GM18517 (cell line): ENCODE measurements around the gene RRM1.
"Not testable (repeated sequence)": the region's sequence is repeated elsewhere in the genome, so short reads cannot be mapped to it uniquely, and the experiment has no call there.

Experiments
- ATAC-seq: cut with Tn5 transposase; IDR thresholded peaks from one replicate; pipeline ENCODE4 v1.9.1; 2021; ENCODE audit warnings: mild to moderate bottlenecking, moderate library complexity; ENCODE audit not compliant: unreplicated experiment

RRM1 gene

DNA sequence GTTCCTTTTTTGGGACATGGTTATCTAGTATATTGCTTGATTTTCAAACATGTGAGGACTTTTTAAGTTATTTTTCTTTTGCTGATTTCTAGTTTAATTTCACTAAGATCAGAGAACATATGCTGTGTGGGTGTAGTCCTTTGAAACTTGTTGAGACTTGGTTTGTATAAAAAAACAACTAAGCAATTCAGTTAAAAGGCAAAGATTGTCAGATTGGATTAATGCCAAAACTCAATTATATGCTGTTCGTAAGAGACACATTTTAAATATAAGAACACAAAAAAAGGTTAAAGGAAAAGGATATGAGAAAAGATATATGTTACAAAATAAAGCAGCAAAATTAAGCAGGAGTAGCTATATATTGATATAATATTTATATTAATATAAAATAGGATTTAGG is 17.8 kb upstream of the RRM1 start:
- no peak for ATAC-seq

DNA sequence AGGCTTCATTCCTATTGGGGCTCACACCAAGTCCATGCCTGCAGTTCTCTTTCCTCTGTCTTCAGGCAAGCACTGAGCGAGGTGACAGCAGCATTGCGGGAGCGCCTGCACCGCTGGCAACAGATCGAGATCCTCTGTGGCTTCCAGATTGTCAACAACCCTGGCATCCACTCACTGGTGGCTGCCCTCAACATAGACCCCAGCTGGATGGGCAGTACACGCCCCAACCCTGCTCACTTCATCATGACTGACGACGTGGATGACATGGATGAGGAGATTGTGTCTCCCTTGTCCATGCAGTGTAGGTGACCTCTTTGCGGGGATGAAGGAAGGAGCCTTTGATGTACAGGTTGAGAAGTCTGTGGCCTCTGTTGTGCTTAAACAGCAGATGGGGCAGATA is 11.4 kb upstream of the RRM1 start:
- no peak for ATAC-seq

DNA sequence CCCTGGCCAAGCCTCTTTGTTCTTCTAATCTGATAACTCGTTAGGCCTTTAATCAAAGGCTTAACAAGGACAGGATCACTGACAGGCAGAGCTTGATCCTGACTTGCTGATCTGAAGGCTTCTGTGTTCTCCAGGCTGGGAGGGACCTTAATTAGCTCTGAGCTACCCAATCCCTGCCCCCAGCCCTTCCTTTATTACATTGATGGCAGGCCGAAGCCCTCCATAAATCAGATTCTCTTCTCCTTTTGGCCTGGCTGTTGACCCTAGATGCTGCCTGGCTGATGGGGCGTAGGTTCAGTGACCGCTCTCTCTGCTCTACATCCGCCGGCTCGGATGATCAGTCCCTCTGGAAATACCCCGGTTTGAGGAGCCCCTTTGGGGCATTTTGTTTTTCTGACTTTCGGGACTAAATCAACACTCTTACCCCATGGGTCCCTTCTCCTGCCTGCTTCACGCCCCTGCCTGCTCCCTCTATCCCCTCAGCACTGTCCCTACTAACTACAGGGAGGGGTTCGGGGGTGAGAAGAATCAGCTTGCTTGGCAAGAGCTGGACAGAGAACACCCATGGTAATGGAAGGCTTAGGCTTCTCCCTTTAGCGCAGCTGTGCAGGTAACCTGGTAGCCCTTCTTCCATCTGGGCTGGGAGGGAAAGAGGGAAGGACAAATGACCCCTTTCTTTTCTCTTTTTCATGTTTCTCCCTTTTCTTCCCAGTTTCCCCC is 10.0 kb upstream of the RRM1 start:
- ATAC-seq, result no peak

DNA sequence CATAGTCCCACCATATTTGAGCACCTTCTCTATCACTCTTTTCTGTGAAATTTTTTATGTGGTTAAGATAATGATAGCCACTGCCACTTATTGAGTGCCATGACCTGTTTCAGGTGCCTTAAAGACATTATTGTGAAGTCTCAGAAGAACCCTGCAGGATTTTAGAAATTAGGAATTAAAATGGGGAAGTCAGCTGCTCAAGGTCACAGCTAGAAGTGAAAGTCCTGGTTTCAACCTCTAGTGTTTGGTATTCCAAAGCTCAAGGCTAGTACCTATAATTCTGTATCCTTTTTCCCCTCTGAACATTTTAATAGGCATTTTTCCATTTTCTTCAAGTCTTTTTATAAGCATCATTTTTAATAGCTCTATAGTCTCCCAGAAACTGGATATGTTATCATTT is 9.0 kb upstream of the RRM1 start:
- no peak for ATAC-seq

DNA sequence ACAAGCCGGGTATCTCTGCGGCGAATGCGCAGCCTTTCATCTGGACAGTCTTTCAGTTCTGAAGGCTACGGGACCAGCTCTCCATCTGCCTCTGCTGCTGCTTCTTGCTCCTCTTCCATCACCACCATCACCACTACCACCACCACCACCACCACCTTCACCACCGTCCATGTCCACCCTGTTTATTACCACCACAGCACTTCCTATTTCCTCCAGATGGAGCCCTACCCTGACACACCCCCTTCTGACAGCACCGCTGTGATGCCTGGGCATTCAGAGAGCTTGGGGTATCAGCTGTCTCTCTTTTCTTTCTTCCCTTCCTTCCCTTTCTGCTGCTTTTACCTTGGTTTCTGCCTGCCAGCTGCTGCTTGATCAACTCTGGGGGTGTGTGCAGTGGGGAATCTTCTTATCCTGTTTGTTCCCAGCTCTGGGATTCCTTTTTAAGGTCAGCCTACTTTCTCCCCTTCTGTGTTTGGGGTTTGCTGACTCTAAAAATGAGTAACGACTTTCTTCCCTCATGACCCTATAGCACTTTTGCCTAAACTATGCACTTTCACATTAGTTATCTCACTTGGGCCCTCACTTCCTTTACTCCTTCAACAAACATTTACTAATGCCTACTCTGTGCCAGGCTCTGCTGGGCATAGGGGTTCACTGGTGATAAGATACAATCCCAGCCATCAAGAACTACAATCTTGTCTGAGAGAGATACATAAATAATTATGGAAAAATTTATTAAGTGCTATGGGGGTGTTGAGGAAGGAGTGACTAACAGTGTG is 7.8 kb upstream of the RRM1 start:
- no peak for ATAC-seq

DNA sequence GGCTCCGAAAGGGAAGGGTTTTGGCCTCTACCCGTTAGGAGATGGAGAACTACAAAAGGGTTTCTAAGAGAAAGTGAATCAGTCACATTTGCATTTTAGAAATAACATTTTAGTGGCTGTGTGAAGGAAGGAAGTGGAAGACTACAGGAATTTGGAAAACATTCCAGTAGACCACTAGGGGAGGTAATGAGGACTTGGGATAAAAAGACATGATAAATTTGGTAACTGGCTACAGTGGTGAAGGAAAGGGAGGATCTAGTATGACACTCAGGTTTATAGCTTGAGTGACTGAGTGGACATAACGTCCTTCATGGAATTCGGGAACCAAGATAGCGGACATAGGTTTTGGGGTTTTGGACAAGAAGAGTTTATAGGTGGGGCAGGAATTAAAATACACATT is 7.0 kb upstream of the RRM1 start:
- no peak for ATAC-seq

DNA sequence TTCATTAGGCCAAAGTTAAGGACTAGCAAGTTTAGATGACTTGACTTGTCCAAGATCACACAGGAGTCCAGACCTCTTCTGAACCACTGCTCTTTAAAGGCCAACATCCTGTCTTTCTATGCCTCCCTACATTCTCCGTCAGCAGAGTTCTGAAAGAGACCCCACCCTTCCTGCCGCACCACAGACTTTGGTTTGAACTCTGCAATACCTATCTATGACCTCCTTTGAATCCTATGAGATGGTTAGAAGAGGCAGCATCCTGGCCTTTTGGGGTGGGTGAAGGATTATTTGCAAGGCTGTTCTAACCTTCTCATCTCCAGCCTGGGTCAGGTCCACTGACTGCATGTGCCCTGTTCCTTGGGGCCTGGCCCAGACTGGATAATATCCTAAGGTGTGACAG is 4.3 kb upstream of the RRM1 start:
- no peak for ATAC-seq

DNA sequence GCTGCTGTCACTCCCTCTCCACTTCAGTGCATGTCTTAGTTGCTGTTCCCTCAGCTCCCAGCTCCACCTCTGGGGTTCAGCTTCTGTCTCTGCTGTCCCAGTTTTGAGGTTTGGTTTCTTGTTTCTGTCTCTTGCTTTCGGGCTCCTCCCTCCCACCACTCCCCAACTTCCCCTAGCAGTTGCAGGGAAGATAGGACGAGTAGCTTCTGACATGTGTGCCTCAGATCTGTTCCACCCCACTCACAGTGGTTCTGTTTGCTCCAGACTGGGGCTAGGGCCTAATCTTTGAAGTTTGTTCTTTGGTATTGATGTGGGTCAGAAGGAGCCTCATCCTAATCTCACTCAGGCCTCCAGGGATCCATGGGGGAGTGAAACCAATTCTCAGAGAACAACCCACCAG is 2.6 kb upstream of the RRM1 start:
- ATAC-seq, result no peak

DNA sequence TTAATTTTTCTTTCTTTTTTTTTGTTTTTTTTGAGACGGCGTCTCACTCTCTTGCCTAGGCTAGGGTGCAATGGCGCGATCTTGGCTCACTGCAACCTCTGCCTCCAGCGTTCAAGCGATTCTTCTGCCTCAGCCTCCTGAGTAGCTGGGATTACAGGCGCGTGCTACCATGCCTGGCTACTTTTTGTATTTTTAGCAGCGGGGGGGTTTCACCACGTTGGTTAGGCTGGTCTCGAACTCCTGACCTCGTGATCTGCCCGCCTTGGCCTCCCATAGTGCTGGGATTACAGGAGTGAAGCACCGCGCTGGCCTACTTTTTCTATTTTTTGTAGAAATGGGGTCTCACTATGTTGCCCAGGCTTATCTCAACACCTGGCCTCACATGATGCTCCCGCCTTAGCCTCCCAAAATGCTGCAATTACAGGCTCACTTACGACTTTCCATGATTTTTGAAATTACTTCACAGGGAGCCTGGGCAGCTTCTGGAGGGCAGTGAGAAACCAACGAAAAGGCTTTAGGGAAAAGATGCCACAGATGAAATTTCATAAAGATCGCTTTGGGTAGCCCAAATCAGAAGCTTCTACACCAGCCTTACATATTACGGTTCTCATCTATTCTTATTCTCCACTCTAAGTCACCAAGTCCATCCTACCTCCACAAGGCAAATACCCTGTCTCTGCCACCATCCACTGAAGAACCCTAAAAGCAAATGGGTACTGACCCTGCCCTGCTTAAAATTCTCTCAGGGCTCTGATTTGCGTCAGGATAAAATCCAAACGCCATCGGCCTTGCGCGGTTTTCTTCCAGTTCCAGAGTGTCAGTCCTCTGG is 866 bp upstream of the RRM1 start:
- no peak for ATAC-seq

DNA sequence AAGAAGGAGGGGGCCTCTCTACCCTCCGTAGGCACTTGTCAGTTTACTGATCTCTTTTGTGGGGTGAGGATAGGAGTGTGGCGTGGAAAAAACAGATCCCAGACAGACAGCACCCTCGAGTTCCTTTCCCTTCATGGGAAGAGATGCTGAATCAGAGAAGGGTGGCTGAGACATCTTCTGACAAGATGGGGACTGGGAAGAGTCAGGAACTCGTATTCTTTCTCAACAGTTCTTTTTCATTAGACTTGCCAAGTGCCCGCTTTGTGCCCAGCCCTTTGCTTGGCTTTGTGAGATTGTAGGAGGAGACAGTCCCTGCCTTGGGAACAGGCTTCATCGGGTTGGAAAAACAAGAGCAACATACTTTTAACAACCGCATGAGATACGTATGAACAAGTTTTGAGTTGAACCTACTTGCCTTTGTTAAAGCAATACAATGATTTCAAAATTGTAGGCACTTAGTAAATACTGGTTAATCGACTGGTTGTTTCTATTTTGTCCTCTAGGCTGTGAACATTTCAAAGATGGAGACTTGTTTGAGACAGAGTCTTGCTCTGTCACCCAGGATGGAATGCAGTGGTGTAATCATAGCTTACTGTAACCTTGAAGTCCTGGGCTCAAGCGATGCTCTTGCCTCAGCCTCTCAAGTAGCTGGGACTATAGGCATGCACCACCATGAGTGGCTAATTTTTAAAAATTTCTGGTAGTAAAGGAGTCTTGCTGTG is 1.1 kb downstream of the RRM1 start:
- no peak for ATAC-seq

DNA sequence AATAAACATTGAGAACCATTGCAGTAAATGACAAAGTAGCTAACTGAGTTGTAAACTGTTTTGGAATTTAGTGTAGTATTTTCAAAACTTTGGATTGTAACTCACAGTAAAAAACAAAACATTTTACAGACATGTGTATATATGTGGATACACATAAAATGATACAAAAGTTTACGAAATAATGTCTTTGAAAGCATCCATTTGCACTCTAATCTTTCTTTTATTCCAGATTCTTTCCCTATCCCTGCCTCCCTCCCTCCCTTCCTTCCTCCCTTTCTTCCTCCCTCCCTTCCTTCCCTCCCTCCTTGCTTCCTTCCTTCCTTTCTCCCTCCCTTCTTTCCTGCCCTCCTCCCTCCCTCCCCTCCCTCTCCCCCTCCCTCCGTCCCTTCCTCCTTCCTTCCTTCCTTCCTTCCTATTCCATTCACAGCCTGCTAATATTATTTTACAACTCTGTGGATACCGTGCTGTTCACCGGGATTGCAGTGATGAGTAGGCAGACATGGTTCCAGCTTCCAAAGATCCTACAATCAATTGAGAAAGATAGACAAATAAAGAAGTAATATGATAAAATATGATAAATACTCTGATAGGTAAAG is 3.5 kb downstream of the RRM1 start:
- ATAC-seq, result no peak

DNA sequence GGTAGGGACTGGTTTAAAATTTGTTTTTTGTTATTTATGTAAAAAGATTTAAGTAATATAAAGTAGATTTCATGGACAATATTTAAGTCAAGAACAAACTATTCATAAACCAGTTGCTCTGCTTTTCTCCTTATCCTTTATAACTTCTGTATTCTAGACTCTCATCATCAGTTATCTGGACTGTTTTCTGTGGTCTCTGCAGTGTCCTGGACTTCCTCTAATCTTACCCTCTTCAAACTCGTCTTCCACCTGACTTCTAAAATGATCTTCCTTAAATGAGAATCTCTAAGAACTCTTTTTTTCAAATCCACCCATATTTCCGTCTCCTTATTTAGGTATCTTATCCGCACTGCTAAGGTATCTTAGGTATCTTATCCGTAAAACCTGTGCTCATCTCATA is 8.1 kb downstream of the RRM1 start:
- ATAC-seq, result no peak

DNA sequence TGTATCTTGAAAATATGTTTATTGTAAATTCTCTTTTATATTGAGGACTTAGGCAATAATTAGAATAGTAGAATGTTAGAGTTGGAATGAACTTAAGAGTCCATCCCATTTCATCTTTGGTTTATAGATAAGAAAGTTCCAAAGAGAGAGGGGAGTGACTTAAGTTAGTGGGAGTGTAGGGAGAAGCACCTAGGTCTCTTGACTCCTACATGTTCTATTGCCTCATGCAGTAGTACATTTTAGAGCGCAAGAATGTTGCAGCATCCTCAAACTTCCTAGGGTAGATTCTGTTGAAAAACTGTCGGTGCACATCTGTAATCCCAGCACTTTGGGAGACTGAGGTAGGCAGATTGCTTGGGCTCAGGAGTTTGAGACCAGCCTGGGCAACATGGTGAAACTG is 8.7 kb downstream of the RRM1 start:
- no peak for ATAC-seq

DNA sequence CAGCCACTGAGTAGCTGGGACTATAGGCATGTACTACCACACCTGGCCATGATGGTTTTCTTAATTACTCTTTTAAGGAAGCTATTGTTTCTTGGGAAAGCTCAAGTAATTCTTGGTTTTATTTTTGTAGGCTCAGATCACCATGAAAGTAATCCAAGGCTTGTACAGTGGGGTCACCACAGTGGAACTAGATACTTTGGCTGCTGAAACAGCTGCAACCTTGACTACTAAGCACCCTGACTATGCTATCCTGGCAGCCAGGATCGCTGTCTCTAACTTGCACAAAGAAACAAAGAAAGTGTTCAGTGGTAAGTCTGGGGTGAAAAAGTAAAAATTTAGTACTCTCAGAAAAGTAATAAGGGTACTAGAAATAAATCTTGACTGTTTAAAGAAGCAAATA is 11.3 kb downstream of the RRM1 start:
- no peak for ATAC-seq

DNA sequence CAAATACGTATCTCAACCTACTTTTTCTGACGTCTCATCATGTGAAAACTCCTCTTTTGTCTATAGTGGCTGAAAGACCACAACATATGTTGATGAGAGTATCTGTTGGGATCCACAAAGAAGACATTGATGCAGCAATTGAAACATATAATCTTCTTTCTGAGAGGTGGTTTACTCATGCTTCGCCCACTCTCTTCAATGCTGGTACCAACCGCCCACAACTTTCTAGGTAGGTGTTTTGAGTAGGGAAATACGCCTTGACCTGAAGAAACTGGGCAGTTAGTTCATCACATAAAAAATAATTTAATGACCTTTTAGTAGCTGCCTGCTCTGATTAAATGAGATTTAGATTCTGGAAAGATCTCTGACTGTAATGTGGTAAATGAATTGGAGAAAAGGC is 17.2 kb downstream of the RRM1 start:
- ATAC-seq, result no peak

DNA sequence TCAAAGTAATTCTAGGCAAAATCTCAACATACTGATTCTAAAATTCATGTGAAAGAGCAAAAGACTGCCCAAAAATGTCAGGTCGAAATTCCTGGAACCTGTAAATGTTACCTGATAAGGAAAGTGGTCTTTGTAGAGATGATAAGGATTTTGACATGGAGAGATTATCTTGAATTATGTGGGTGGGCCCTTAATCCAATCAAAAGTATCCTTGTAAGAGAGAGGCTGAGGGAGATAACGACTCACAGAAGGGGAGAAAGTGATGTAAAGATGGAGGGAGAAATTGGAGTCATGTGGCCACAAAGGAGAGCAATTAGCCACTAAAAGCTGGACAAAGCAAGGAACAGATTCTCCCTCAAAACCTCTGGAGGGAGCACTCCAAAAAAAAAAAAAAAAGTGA is 20.5 kb downstream of the RRM1 start:
- ATAC-seq, result no peak

DNA sequence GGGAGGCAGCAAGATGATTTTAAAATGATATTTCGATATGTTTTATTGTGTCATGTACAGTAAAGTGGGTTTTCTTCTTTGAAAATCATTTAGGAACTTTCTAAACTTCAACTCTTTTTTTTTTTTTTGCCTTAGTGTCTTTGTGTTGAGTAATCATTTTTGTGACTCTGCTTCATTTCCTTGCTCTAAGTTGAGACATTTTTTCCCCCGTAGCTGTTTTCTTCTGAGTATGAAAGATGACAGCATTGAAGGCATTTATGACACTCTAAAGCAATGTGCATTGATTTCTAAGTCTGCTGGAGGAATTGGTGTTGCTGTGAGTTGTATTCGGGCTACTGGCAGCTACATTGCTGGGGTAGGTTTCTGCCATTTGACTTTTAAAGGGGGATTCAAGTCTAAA is 23.5 kb downstream of the RRM1 start:
- ATAC-seq, result no peak

DNA sequence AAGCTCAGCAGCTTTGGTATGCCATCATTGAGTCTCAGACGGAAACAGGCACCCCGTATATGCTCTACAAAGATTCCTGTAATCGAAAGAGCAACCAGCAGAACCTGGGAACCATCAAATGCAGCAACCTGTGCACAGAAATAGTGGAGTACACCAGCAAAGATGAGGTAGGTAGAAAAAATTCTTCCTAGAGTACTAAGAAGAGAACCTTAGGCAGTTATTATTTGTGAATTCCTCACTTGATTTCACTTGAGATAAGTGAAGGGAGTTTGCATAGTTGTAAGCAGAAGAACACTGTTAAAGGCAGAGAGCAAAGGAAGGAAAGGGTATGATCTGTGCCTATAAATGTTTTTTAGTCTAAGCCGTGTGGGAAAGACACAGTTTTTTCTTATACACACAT is 28.6 kb downstream of the RRM1 start:
- no peak for ATAC-seq

DNA sequence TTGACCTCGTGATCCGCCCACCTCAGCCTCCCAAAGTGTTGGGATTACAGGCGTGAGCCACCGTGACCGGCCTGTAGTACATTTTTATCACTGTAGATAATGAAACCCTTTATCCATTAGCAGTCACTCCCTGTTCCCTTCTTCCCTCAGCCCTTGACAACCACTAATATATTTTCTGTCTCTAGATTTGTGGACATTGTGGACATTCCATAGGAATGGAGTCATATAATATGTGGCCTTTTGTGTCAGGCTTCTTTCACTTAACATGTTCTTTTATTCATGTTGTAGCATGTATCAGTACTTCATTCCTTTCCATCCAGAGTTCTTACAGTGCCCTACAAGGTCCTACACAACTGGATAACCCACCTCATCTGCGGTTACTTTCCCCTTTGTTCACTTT is 30.5 kb downstream of the RRM1 start:
- no peak for ATAC-seq

DNA sequence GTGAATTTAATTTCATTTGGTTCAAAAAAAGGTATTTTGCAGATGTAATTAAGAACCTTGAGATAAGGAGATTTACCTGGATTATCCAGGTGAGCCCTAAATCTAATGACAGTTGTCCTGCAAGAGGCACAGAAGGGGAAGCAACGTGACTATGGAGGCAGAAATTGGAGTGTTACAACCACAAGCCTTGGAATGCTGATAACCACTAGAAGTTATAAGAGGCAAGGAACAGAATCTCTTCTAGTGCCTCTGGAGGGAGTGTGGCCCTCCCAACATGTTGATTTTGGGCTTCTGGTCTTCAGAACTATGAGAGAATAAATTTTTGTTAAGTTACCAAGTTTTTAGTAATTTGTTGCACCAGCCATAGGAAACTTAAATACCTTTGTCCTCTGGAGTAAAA is 32.8 kb downstream of the RRM1 start:
- ATAC-seq, result no peak

DNA sequence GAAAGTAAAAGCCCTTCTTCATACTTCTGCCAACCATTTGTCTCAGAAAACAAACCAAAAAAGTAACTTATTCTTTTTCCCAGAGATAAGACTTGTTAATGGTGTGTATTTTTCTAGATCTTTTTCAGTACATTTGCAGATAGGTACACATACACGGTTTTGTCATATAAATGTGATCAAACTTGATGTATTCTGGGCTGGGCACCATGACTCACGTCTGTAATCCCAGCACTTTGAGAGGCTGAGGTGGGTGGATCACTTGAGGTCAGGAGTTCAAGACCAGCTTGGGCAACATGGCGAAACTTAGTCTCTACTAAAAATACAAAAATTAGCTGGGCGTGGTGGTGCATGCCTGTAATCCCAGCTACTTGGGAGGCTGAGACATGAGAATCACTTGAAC is 35.6 kb downstream of the RRM1 start:
- not testable (repeated sequence) for ATAC-seq
